Parathyroid adenoma (tissue), 2 donors: ENCODE results near the gene DDX1.

Experiments
- H2AFZ ChIP-seq: fragments of 300-600 bp; sonication (generic); one replicate; pipeline ENCODE4 v1.7.0; 2017; ENCODE audit warnings: antibody characterized with exemption, mild to moderate bottlenecking
- H3K27ac ChIP-seq: fragments of 300-600 bp; sonication (generic); one replicate; pipeline ENCODE4 v1.7.0; 2017
- H3K27me3 ChIP-seq: fragments of 300-600 bp; sonication (generic); one replicate; pipeline ENCODE4 v1.7.0; 2017; ENCODE audit warnings: low read length; ENCODE audit not compliant: control insufficient read depth, insufficient read depth
- H3K36me3 ChIP-seq: fragments of 300-600 bp; sonication (generic); one replicate; pipeline ENCODE4 v1.7.0; 2017; ENCODE audit warnings: low read length; ENCODE audit not compliant: control insufficient read depth, insufficient read depth
- H3K4me1 ChIP-seq: fragments of 300-600 bp; sonication (generic); one replicate; pipeline ENCODE4 v1.7.0; 2017; ENCODE audit warnings: control low read depth
- H3K4me2 ChIP-seq: fragments of 300-600 bp; sonication (generic); one replicate; pipeline ENCODE4 v1.7.0; 2017; ENCODE audit warnings: low read length
- H3K4me3 ChIP-seq: fragments of 300-600 bp; sonication (generic); one replicate; pipeline ENCODE4 v1.7.0; 2017; ENCODE audit warnings: low read depth, low read length
- H3K79me2 ChIP-seq: fragments of 300-600 bp; sonication (generic); one replicate; pipeline ENCODE4 v1.7.0; 2017; ENCODE audit warnings: control low read depth
- H3K9ac ChIP-seq: fragments of 300-600 bp; sonication (generic); one replicate; pipeline ENCODE4 v1.7.0; 2017; ENCODE audit warnings: mild to moderate bottlenecking
- H3K9me3 ChIP-seq: fragments of 300-600 bp; sonication (generic); one replicate; pipeline ENCODE4 v1.7.0; 2017; ENCODE audit warnings: low read length; ENCODE audit not compliant: control insufficient read depth
- TF ChIP-seq, protein P1 (sequence below): fragments of 300-600 bp; sonication (generic); IDR thresholded peaks from one replicate; pipeline ENCODE4 v1.7.0; 2017; ENCODE audit warnings: antibody characterized with exemption, mild to moderate bottlenecking
- donor health status: primary hyperparathyroidism.

The DDX1 gene

DNA sequence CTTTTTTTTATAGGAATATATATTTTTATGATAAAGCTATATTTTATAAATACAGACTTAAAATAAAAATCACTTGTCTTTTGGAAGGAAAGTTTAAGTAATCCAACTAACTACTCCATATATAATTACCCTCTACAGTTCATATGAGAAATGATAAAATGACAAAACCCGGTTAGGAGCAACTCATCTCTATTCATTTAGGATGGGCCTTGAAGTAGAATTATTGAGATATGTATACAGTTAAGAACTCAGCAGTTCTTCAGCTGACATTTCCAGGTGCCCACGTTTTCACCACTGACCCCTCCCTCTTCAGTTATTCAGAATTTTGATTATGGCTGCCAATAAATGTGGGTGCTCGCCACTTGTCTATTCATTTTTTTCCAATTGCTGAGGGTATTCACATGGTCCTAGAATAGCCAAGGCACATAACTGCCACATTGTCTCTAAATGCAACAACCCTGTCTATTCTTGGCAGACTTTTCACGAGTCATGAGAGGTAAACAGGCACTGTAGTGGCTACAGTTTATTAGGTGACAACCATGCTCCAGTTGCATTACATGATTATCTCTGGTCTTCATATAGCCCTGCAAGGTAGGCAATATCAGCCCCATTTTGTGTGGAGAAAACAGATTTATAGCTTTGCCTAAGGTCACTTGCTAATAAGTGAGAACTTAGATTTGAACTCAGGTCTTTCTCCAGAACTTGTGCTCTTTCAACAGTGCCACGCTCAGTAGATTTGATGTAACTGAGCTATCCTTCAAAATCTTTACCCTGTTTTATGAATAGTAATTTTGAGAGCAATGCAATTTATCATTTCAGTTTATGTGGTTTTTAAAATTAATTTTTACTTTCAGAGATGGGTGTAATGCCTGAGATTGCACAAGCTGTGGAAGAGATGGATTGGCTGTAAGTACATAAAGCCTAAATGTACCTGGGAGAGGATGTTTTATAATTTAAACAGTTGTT lies 2.9 kb downstream of the DDX1 start:
- no peaks in the 10 kb centered on the region for H3K4me1 ChIP-seq
- no peaks in the 10 kb centered on the region for H3K36me3 ChIP-seq
- no peaks in the 10 kb centered on the region for H3K9me3 ChIP-seq
- no peaks in the 10 kb centered on the region for H3K27me3 ChIP-seq
- TF ChIP-seq, protein P1, sequence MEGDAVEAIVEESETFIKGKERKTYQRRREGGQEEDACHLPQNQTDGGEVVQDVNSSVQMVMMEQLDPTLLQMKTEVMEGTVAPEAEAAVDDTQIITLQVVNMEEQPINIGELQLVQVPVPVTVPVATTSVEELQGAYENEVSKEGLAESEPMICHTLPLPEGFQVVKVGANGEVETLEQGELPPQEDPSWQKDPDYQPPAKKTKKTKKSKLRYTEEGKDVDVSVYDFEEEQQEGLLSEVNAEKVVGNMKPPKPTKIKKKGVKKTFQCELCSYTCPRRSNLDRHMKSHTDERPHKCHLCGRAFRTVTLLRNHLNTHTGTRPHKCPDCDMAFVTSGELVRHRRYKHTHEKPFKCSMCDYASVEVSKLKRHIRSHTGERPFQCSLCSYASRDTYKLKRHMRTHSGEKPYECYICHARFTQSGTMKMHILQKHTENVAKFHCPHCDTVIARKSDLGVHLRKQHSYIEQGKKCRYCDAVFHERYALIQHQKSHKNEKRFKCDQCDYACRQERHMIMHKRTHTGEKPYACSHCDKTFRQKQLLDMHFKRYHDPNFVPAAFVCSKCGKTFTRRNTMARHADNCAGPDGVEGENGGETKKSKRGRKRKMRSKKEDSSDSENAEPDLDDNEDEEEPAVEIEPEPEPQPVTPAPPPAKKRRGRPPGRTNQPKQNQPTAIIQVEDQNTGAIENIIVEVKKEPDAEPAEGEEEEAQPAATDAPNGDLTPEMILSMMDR = no peak
- no peak overlapping the region for H3K9ac ChIP-seq
- no peak overlapping the region for H3K4me3 ChIP-seq
- no peak overlapping the region for H2AFZ ChIP-seq
- no peak overlapping the region for H3K27ac ChIP-seq
- H3K79me2 ChIP-seq = peaks cover 7% of the 10 kb centered on the region
- H3K4me2 ChIP-seq = peak overlapping the region; percentile 15

DNA sequence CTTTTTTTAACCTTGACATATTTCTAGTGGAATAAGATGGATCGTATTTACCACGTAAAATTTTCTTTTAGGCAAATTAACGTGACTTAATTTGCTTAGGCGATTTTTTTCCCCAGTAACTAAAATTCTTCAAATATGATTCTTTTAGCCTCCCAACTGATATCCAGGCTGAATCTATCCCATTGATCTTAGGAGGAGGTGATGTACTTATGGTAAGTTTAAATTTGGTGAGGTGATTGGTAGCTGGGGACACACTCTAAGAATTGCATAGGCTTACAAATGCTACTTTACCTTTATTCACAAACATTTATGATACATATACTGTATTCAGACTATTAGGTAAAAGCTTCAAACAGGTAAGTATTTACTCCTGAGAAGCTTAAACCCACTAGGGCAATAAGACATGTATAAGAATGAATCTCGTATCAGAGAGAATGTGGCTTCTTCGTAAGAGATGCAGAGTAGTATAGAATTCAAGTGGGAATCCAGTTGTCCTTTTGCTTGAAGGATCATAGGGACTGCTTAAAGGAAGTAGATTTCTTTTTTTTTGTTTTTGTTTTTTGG lies 3.8 kb downstream of the DDX1 start:
- Histone ChIP-seq H3K4me2 (no peak overlapping the region), H3K27me3 (no peaks in the 10 kb centered on the region), H3K36me3 (no peaks in the 10 kb centered on the region), H3K4me3 (no peak overlapping the region), H3K9ac (no peak overlapping the region), H2AFZ (no peak overlapping the region), H3K79me2 (peaks cover 7% of the 10 kb centered on the region), H3K9me3 (no peaks in the 10 kb centered on the region), H3K27ac (no peak overlapping the region), H3K4me1 (no peaks in the 10 kb centered on the region)
- TF ChIP-seq, protein P1 = no peak

DNA sequence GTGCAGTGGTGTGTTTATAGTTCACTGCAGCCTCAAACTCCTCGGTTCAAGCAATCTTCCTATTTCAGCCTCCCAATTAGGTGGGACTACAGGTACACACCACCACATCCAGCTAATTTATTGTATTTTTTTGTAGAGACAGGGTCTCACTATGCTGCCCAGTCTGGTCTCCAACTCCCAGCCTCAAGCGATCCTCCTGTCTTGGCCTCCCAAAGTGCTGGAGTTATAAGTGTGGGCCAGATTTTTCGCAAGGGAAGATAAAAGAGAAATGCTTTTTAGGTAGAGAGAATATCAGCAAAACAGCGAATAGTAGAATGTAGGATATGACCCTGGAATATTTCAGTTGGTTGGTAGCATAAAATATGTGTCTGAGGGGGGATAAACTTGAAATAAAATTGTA lies 4.3 kb downstream of the DDX1 start:
- Histone ChIP-seq H3K27ac (no peak overlapping the region), H3K9me3 (no peaks in the 10 kb centered on the region), H3K4me3 (no peak overlapping the region), H3K9ac (no peak overlapping the region), H3K4me2 (no peak overlapping the region), H3K4me1 (no peaks in the 10 kb centered on the region), H3K79me2 (peaks cover 7% of the 10 kb centered on the region), H2AFZ (no peak overlapping the region), H3K27me3 (no peaks in the 10 kb centered on the region), H3K36me3 (no peaks in the 10 kb centered on the region)
- TF ChIP-seq, protein P1 = no peak

DNA sequence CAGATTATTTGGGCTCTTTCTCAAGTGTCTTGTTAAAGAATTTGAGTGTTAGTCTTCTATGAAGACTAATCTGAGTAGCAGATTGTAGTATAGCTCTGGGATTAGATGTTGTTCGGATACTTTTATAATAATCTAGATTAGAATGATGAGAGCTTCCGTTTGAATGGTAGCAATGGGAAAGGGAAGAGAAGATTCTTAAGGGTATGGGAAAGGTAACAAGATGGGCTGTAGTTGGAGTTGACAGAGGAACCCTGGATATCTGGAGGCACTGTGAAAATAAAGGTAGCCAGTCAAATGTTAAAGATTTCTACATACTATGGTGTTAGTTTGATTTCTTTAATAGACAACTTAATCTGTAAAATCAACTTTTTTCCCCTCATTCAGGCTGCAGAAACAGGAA lies 4.7 kb downstream of the DDX1 start:
- Histone ChIP-seq H3K4me1 (no peaks in the 10 kb centered on the region), H2AFZ (no peak overlapping the region), H3K4me2 (no peak overlapping the region), H3K4me3 (no peak overlapping the region), H3K9me3 (no peaks in the 10 kb centered on the region), H3K9ac (no peak overlapping the region), H3K27me3 (no peaks in the 10 kb centered on the region), H3K27ac (no peak overlapping the region), H3K79me2 (peaks cover 7% of the 10 kb centered on the region), H3K36me3 (no peaks in the 10 kb centered on the region)
- TF ChIP-seq, protein P1 = no peak
